HepG2 (cell line): ENCODE results near the gene POFUT1.

Experiments
- KDM5B ChIP-seq: sonication (generic); formaldehyde crosslinking; IDR thresholded peaks from 2 replicates; pipeline ENCODE4 v1.4.0; 2020; ENCODE audit warnings: missing genetic modification reagents, mild to moderate bottlenecking, borderline replicate concordance
- TF ChIP-seq, protein P1 (sequence below): sonication (generic); formaldehyde crosslinking; IDR thresholded peaks from 2 replicates; pipeline ENCODE4 v1.5.0; 2020; ENCODE audit warnings: mild to moderate bottlenecking, missing genetic modification reagents, moderate library complexity

DNA sequence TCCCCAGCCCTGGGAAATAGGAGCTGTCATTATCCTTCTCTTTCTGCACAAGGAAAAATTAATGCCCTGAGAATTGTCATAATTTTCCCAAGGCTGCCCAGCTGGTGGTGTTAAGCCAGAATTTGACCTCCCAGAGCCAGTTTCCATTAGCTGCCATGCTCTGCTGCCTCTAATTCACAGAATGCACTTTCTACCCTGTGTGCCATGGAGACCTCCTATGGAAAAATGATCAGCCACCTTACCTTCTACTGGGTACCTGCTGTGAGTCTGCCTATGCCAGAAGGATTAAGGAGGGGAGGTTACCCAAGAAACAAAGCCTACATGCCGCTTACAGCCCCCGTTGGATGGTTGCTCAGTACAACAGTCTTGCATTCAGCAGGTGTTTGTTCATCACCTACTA lies 29.1 kb downstream of the POFUT1 start:
- no peak for TF ChIP-seq KDM5B (CRISPR knock-in tag)
- TF ChIP-seq, protein P1, sequence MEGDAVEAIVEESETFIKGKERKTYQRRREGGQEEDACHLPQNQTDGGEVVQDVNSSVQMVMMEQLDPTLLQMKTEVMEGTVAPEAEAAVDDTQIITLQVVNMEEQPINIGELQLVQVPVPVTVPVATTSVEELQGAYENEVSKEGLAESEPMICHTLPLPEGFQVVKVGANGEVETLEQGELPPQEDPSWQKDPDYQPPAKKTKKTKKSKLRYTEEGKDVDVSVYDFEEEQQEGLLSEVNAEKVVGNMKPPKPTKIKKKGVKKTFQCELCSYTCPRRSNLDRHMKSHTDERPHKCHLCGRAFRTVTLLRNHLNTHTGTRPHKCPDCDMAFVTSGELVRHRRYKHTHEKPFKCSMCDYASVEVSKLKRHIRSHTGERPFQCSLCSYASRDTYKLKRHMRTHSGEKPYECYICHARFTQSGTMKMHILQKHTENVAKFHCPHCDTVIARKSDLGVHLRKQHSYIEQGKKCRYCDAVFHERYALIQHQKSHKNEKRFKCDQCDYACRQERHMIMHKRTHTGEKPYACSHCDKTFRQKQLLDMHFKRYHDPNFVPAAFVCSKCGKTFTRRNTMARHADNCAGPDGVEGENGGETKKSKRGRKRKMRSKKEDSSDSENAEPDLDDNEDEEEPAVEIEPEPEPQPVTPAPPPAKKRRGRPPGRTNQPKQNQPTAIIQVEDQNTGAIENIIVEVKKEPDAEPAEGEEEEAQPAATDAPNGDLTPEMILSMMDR (CRISPR knock-in tag) = no peak
